ENCODE measurements around the gene PHF21B. TPM values are rescaled to one million over a fixed set of nuclear protein-coding genes. Genes with fewer than 3 reads are reported as not detected.

PHF21B gene
- total and polyA plus RNA-seq, 2 donors (not counting 1 experiment from before 2014, with no cell fraction given): 0.17 TPM; not detected in 1

DNA sequence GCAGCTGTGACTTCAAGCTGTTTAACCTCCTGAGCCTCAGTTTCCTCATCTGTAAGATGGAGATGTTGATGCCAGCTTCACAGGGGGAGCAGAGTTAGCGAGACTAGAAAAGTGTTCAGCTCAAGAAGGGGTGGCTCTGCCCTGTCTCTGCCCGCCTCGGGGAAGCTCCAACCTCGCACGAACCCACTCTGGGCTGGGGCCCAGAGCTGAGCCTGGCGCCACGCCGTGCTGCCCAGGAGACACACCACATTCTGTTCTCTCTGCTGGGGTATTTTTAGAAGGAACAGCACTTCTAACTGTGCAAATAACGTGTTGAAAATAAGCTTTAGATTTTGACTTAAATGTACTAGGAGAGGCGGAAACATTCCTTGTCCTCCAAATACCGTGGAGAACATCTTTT is 74.1 kb downstream of the PHF21B start:
- H3K79me2 ChIP-seq (ENCODE audit: control insufficient read depth, insufficient read depth, low read length): no peaks in the 10 kb centered on the region
- H3K9ac ChIP-seq (ENCODE audit: insufficient read depth, low read length): no peak overlapping the region
- no peaks in the 10 kb centered on the region for H3K27me3 ChIP-seq (ENCODE audit: control insufficient read depth, insufficient read depth, low read length)
- H3K36me3 ChIP-seq (ENCODE audit: control insufficient read depth, insufficient read depth, low read length): no peaks in the 10 kb centered on the region
- H3K4me1 ChIP-seq (ENCODE audit: control insufficient read depth, extremely low read depth, insufficient read depth, low read length): no peaks in the 10 kb centered on the region
- H3K9me3 ChIP-seq (ENCODE audit: control insufficient read depth, insufficient read depth, low read depth, low read length): no peaks in the 10 kb centered on the region
- TF ChIP-seq, protein P1, sequence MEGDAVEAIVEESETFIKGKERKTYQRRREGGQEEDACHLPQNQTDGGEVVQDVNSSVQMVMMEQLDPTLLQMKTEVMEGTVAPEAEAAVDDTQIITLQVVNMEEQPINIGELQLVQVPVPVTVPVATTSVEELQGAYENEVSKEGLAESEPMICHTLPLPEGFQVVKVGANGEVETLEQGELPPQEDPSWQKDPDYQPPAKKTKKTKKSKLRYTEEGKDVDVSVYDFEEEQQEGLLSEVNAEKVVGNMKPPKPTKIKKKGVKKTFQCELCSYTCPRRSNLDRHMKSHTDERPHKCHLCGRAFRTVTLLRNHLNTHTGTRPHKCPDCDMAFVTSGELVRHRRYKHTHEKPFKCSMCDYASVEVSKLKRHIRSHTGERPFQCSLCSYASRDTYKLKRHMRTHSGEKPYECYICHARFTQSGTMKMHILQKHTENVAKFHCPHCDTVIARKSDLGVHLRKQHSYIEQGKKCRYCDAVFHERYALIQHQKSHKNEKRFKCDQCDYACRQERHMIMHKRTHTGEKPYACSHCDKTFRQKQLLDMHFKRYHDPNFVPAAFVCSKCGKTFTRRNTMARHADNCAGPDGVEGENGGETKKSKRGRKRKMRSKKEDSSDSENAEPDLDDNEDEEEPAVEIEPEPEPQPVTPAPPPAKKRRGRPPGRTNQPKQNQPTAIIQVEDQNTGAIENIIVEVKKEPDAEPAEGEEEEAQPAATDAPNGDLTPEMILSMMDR (conservative IDR thresholded peaks at IDR 0.05 in 1 of 2, IDR thresholded peaks at IDR 0.05 in 1 of 2; ENCODE audit: low read depth in 1 of 2, low read length in 2 of 2): no peak
- TF ChIP-seq EZH2 (IDR thresholded peaks at IDR 0.05; ENCODE audit: low read length, missing control alignments): no peak
- no peak overlapping the region for H3K4me3 ChIP-seq (replicated peaks in 1 of 4; ENCODE audit: control extremely low read depth in 1 of 4, insufficient read depth in 1 of 4, low read depth in 3 of 4, low read length in 4 of 4)
- H3K27ac ChIP-seq (ENCODE audit: insufficient read depth, low read length): no peak overlapping the region
- H4K20me1 ChIP-seq (ENCODE audit: control insufficient read depth, extremely low read depth, insufficient read depth, low read length): no peaks in the 10 kb centered on the region
- H3K4me2 ChIP-seq (ENCODE audit: extremely low read depth, insufficient read depth, low read length): no peak overlapping the region
- DNase-seq (ENCODE audit: low read depth in 2 of 2): no peak
- H2AFZ ChIP-seq (ENCODE audit: low read length): no peak overlapping the region

DNA sequence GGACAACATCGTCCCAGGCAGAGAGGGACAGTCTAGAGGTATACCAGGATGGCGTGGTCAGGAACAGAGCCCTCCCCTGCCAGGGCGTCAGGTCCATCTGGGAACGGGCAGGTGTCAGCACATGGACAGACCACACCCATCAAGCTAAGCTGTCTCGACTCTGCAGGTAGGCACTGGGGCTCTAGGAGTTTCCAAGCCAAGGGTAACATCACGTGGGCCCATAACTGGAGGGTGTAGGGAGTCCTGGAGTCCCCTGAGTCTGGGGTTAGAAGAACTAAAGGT is 75.4 kb downstream of the PHF21B start:
- no peak overlapping the region for H3K27ac ChIP-seq (ENCODE audit: insufficient read depth, low read length)
- H3K9me3 ChIP-seq (ENCODE audit: control insufficient read depth, insufficient read depth, low read depth, low read length): no peaks in the 10 kb centered on the region
- TF ChIP-seq EZH2 (IDR thresholded peaks at IDR 0.05; ENCODE audit: low read length, missing control alignments): no peak
- TF ChIP-seq, protein P1 (conservative IDR thresholded peaks at IDR 0.05 in 1 of 2, IDR thresholded peaks at IDR 0.05 in 1 of 2; ENCODE audit: low read depth in 1 of 2, low read length in 2 of 2): no peak
- H4K20me1 ChIP-seq (ENCODE audit: control insufficient read depth, extremely low read depth, insufficient read depth, low read length): no peaks in the 10 kb centered on the region
- H3K4me3 ChIP-seq (replicated peaks in 1 of 4; ENCODE audit: control extremely low read depth in 1 of 4, insufficient read depth in 1 of 4, low read depth in 3 of 4, low read length in 4 of 4): no peak overlapping the region
- H3K27me3 ChIP-seq (ENCODE audit: control insufficient read depth, insufficient read depth, low read length): no peaks in the 10 kb centered on the region
- no peak overlapping the region for H3K4me2 ChIP-seq (ENCODE audit: extremely low read depth, insufficient read depth, low read length)
- H3K79me2 ChIP-seq (ENCODE audit: control insufficient read depth, insufficient read depth, low read length): no peaks in the 10 kb centered on the region
- H3K4me1 ChIP-seq (ENCODE audit: control insufficient read depth, extremely low read depth, insufficient read depth, low read length): no peaks in the 10 kb centered on the region
- no peak for DNase-seq (ENCODE audit: low read depth in 2 of 2)
- H3K36me3 ChIP-seq (ENCODE audit: control insufficient read depth, insufficient read depth, low read length): no peaks in the 10 kb centered on the region
- no peak overlapping the region for H2AFZ ChIP-seq (ENCODE audit: low read length)
- H3K9ac ChIP-seq (ENCODE audit: insufficient read depth, low read length): no peak overlapping the region

DNA sequence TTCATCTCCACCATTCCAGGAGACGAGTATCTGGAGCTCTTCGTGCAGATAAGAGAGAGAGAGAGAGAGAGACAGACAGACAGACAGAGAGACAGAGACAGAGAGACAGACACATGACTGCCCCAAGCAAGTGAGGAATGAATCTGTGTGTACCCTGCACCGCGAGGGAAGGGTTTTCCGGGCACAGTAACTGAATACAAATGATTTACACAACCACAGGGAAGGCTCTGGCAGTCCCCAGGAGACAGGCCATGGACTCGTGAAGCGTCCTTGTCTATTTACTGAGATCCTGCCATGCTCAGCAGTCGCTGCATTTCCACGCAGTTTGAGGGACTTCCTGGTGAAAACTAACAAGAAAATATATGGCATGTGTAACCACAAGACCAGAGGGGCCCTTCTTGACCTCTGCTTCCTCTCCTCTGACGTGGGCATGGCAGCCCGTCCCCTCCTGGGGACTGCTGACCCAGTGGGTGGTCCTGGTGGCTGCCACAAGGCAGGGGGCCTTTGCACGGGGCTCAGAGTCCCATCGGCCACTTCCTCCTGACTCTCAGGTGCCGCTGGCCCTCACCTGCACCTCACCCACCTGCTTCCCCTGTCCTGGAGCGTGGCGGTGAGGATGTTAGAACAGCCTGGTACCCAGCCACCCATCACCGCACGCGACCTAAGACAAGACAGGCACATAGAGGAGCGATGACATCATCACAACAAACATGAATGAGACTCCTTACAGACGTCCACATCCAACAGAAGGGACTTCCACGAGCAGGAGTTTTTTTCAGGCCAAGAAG is 75.9 kb downstream of the PHF21B start:
- Histone ChIP-seq H3K9me3 (ENCODE audit: control insufficient read depth, insufficient read depth, low read depth, low read length) (no peaks in the 10 kb centered on the region), H3K36me3 (ENCODE audit: control insufficient read depth, insufficient read depth, low read length) (no peaks in the 10 kb centered on the region), H2AFZ (ENCODE audit: low read length) (no peak overlapping the region), H3K9ac (ENCODE audit: insufficient read depth, low read length) (no peak overlapping the region), H3K79me2 (ENCODE audit: control insufficient read depth, insufficient read depth, low read length) (no peaks in the 10 kb centered on the region), H3K4me3 (replicated peaks in 1 of 4; ENCODE audit: control extremely low read depth in 1 of 4, insufficient read depth in 1 of 4, low read depth in 3 of 4, low read length in 4 of 4) (no peak overlapping the region), H3K27me3 (ENCODE audit: control insufficient read depth, insufficient read depth, low read length) (no peaks in the 10 kb centered on the region), H3K4me2 (ENCODE audit: extremely low read depth, insufficient read depth, low read length) (no peak overlapping the region), H4K20me1 (ENCODE audit: control insufficient read depth, extremely low read depth, insufficient read depth, low read length) (no peaks in the 10 kb centered on the region), H3K4me1 (ENCODE audit: control insufficient read depth, extremely low read depth, insufficient read depth, low read length) (no peaks in the 10 kb centered on the region), H3K27ac (ENCODE audit: insufficient read depth, low read length) (no peak overlapping the region)
- no peak for TF ChIP-seq EZH2 (IDR thresholded peaks at IDR 0.05; ENCODE audit: low read length, missing control alignments)
- TF ChIP-seq, protein P1 (conservative IDR thresholded peaks at IDR 0.05 in 1 of 2, IDR thresholded peaks at IDR 0.05 in 1 of 2; ENCODE audit: low read depth in 1 of 2, low read length in 2 of 2): no peak
- DNase-seq (ENCODE audit: low read depth in 2 of 2): no peak
